Endothelial cell of umbilical vein (primary cell): ENCODE data around the gene ESCO1. TPM values are rescaled to one million over a fixed set of nuclear protein-coding genes. Genes with fewer than 3 reads are reported as not detected.

ENCODE experiments used
- BruUV-seq: library from RNA; stranded (reverse); fragments of 400-500 nt; replicated peaks from 2 replicates; lab custom pipeline; 2021; lab: Mats Ljungman, UMichigan
- CTCF ChIA-PET: fragments of 300-600, 350-600 bp; sonication (Branson Sonifier 250); formaldehyde crosslinking; loops from one replicate; lab custom pipeline; 2021; ENCODE audit warnings: antibody characterized with exemption, inconsistent platforms; lab: Charles Lee
- POLR2A ChIA-PET: fragments of 300-600, 350-600 bp; sonication (Branson Sonifier 250); formaldehyde crosslinking; loops from one replicate; lab custom pipeline; 2021; ENCODE audit warnings: antibody characterized with exemption, inconsistent platforms; lab: Charles Lee
- DNase-seq: peaks from one replicate; pipeline ENCODE4 v3.0.0-alpha.2; 2011; ENCODE audit warnings: low read depth, low spot score
- FAIRE-seq: peaks from 2 replicates; lab custom pipeline; 2011; peaks lifted over from hg19 to GRCh38; lab: Jason Lieb, UNC
- H2AFZ ChIP-seq: 2 replicates; pipeline ENCODE4 v1.6.0; 2012; ENCODE audit warnings: low read depth, low read length, control low read depth, inconsistent platforms
- H3K27ac ChIP-seq: 2 replicates; pipeline ENCODE4 v1.5.1; 2011; ENCODE audit warnings: low read depth, mild to moderate bottlenecking, control low read depth, low read length, moderate library complexity; ENCODE audit not compliant: insufficient read depth
- H3K27me3 ChIP-seq, 2 experiments: 2 replicates each; pipeline versions ENCODE4 v1.6.0 to v1.6.1; 2011; ENCODE audit warnings: low read length in 2 of 2, mixed read lengths in 1 of 2; ENCODE audit not compliant: control insufficient read depth in 2 of 2, insufficient read depth in 2 of 2
- H3K36me3 ChIP-seq, 2 experiments: 2 replicates in 1 of 2; 3 replicates in 1 of 2; pipeline ENCODE4 v1.5.1; 2011; ENCODE audit warnings: low read length in 2 of 2, mild to moderate bottlenecking in 1 of 2, moderate library complexity in 1 of 2; ENCODE audit not compliant: control insufficient read depth in 2 of 2, insufficient read depth in 2 of 2; ENCODE audit errors: extremely low read depth in 1 of 2
- H3K4me1 ChIP-seq: 3 replicates; pipeline ENCODE4 v1.5.1; 2011; ENCODE audit warnings: mild to moderate bottlenecking, low read length; ENCODE audit not compliant: control insufficient read depth, insufficient read depth; ENCODE audit errors: extremely low read depth
- H3K4me2 ChIP-seq: 2 replicates; pipeline ENCODE4 v1.6.1; 2011; ENCODE audit warnings: low read length, control low read depth, mixed read lengths; ENCODE audit not compliant: insufficient read depth
- H3K4me3 ChIP-seq, 3 experiments: fragments of 200-600 bp in 1 of 3; sonication (generic), shearing (Covaris generic) in 1 of 3; replicated peaks in 1 of 3; 2 replicates each; pipeline ENCODE4 v1.5.1; 2011 to 2016; ENCODE audit warnings: control low read depth in 3 of 3, low read length in 3 of 3, mild to moderate bottlenecking in 2 of 3, inconsistent platforms in 1 of 3, low read depth in 1 of 3, moderate library complexity in 1 of 3; ENCODE audit not compliant: insufficient read depth in 1 of 3
- H3K79me2 ChIP-seq: 2 replicates; pipeline ENCODE4 v1.6.0; 2012; ENCODE audit warnings: low read length, inconsistent platforms; ENCODE audit not compliant: control insufficient read depth, insufficient read depth
- H3K9ac ChIP-seq: replicated peaks from 2 replicates; pipeline ENCODE3; 2011; ENCODE audit warnings: low read length, control low read depth; ENCODE audit not compliant: insufficient read depth; ENCODE audit errors: extremely low read depth
- H3K9me1 ChIP-seq: replicated peaks from 3 replicates; pipeline ENCODE4 v1.6.0; 2011; ENCODE audit warnings: mild to moderate bottlenecking, low read length; ENCODE audit not compliant: control insufficient read depth, insufficient read depth; ENCODE audit errors: extremely low read depth
- H3K9me3 ChIP-seq: replicated peaks from 2 replicates; pipeline ENCODE4 v1.5.1; 2012; ENCODE audit warnings: low read length, inconsistent platforms; ENCODE audit not compliant: control insufficient read depth, insufficient read depth
- H4K20me1 ChIP-seq: replicated peaks from 2 replicates; pipeline ENCODE3; 2011; ENCODE audit warnings: mild to moderate bottlenecking, low read length; ENCODE audit not compliant: control insufficient read depth, insufficient read depth; ENCODE audit errors: extremely low read depth
- CTCF ChIP-seq, 2 donors: IDR thresholded peaks; 1 replicate in 1 of 2; 2 replicates in 1 of 2; pipeline ENCODE4 v1.5.1; 2011; ENCODE audit warnings: low read length in 2 of 2, mild to moderate bottlenecking in 2 of 2, moderate library complexity in 2 of 2, control low read depth in 1 of 2, inconsistent platforms in 1 of 2, low read depth in 1 of 2; ENCODE audit not compliant: insufficient read depth in 1 of 2; ENCODE audit errors: extremely low read depth in 1 of 2
- EZH2 ChIP-seq: IDR thresholded peaks from 2 replicates; pipeline ENCODE4 v1.6.1; 2012; ENCODE audit warnings: borderline replicate concordance, low read depth, mild to moderate bottlenecking, moderate library complexity, low read length, inconsistent platforms; ENCODE audit not compliant: severe bottlenecking
- FOS ChIP-seq: IDR thresholded peaks from 2 replicates; pipeline ENCODE4 v1.6.1; 2011; ENCODE audit warnings: mild to moderate bottlenecking, low read length, moderate library complexity, borderline replicate concordance; ENCODE audit not compliant: insufficient read depth
- GATA2 ChIP-seq: IDR thresholded peaks from 2 replicates; pipeline ENCODE4 v1.7.0; 2011; ENCODE audit warnings: low read depth, mild to moderate bottlenecking, moderate library complexity, mixed read lengths, low read length; ENCODE audit not compliant: insufficient read length, insufficient read depth
- JUN ChIP-seq: IDR thresholded peaks from 2 replicates; pipeline ENCODE4 v1.6.1; 2011; ENCODE audit warnings: borderline replicate concordance, low read depth; ENCODE audit not compliant: insufficient read length, insufficient read depth
- MYC ChIP-seq: IDR thresholded peaks from one replicate; pipeline ENCODE4 v1.6.1; 2011; ENCODE audit warnings: mild to moderate bottlenecking, low read depth, low read length
- POLR2A ChIP-seq: IDR thresholded peaks from 2 replicates; pipeline ENCODE4 v1.6.1; 2012; ENCODE audit warnings: low read depth, mild to moderate bottlenecking, control low read depth, low read length
- POLR2AphosphoS5 ChIP-seq: IDR thresholded peaks from 2 replicates; pipeline ENCODE4 v1.6.1; 2012; ENCODE audit warnings: low read depth, mild to moderate bottlenecking, control low read depth, low read length, moderate library complexity; ENCODE audit not compliant: insufficient read depth
- dilution Hi-C: fragments of 300-500 bp; cut with MboI; formaldehyde crosslinking; loops from one replicate; pipeline ENCODE4 v1.15.0; 2019; ENCODE audit warnings: low sequenced_read_pairs; ENCODE audit not compliant: extremely low pct_ligation_motif_present
- intact Hi-C: fragments of 100-400 bp; cut with micrococcal nuclease; formaldehyde crosslinking; loops from one replicate; pipeline ENCODE4 v1.10.0; 2022
- polyA plus RNA-seq, 4 experiments: library from polyadenylated mRNA; depleted of rRNA in 3 of 4; stranded (reverse) in 3 of 4; unstranded in 1 of 4; fragments of >200 nt; gene quantifications; 2 replicates each; pipeline versions ENCODE4 v1.2.1 to v1.2.3, GENCODE V29; 2011 to 2012; ENCODE audit warnings: missing spikeins in 1 of 4
- total RNA-seq: library from RNA; stranded (reverse); gene quantifications from 2 replicates; pipeline ENCODE4 v1.2.3, GENCODE V29; 2021
- TF ChIP-seq, protein P1 (sequence below): IDR thresholded peaks from 2 replicates; pipeline ENCODE4 v1.6.1; 2011; ENCODE audit not compliant: insufficient read depth, insufficient read length

ESCO1 gene
- total and polyA plus RNA-seq, 2 donors (not counting 3 experiments of a cell fraction or from before 2014, with no cell fraction given): 2.1 to 12.0 TPM

DNA sequence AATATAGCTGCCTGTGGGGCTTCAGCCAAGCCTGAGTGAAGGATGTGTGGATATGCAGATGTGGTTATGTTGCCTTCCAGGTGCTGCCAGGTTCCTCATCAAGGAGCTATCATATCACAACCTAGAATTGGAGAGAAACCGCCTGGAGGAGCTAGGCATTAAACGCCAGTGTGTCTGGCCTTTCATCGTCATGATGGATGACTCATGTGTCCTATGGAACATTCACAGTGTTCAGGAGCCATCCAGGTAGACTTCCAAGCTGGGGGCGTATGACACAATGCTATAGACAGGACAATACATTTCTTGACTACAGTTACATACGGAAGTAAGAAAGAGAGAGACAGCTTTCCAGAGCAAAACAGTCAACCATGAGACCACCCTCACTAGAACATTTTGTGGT lies 86.8 kb downstream of the ESCO1 start:
- POLR2A ChIA-PET: no interaction called here
- DNase-seq: no peak
- BruUV-seq: no TSS peak
- no peak overlapping the region for H3K4me2 ChIP-seq
- dilution Hi-C loops: no loop called here
- no peak overlapping the region for H3K4me3 ChIP-seq
- no peak overlapping the region for H3K27ac ChIP-seq
- no peaks in the 10 kb centered on the region for H3K9me1 ChIP-seq
- H2AFZ ChIP-seq: no peak overlapping the region
- intact Hi-C loops: no loop called here
- CTCF ChIA-PET: interaction anchor here (1.0 to 1.3 kb wide), 4 partner anchors 9 to 319 kb away, joined by 3 to 5 read pairs (median 4); no protein-coding TSS in a partner anchor
- H3K79me2 ChIP-seq: no peaks in the 10 kb centered on the region
- H3K9ac ChIP-seq: no peak overlapping the region
- no peak for FAIRE-seq
- no peaks in the 10 kb centered on the region for H3K9me3 ChIP-seq
- no peaks in the 10 kb centered on the region for H3K4me1 ChIP-seq
- no peak for TF ChIP-seq POLR2A
- TF ChIP-seq EZH2: no peak
- TF ChIP-seq FOS: no peak
- TF ChIP-seq MYC: no peak
- TF ChIP-seq JUN: no peak
- TF ChIP-seq, protein P1, sequence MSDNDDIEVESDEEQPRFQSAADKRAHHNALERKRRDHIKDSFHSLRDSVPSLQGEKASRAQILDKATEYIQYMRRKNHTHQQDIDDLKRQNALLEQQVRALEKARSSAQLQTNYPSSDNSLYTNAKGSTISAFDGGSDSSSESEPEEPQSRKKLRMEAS: no peak
- TF ChIP-seq CTCF (IDR thresholded peaks at IDR 0.05; ENCODE audit: extremely low read depth in 1 of 2, insufficient read depth in 1 of 2, low read depth in 1 of 2, low read length in 2 of 2): no peak
- TF ChIP-seq POLR2AphosphoS5: no peak
- TF ChIP-seq GATA2: no peak
- no peaks in the 10 kb centered on the region for H3K27me3 ChIP-seq
- no peaks in the 10 kb centered on the region for H3K36me3 ChIP-seq
- H4K20me1 ChIP-seq: no peaks in the 10 kb centered on the region
